Ovary (tissue), 3 donors: Measurements from ENCODE around the gene FADS1.

ENCODE experiments used
- CTCF ChIP-seq, 3 donors: fragments of 450-650 bp in 2 of 3; fragments of 200-600 bp in 1 of 3; IDR thresholded peaks; one replicate each; pipeline versions ENCODE4 v1.5.1 to v1.8.0; 2016 to 2022; ENCODE audit warnings: antibody characterized with exemption in 3 of 3, mild to moderate bottlenecking in 1 of 3
- EP300 ChIP-seq: sonication (generic); formaldehyde crosslinking; IDR thresholded peaks from one replicate; pipeline ENCODE4 v1.6.1; 2017; ENCODE audit warnings: antibody characterized with exemption
- POLR2A ChIP-seq: fragments of 450-650 bp; IDR thresholded peaks from one replicate; pipeline ENCODE4 v1.6.1; 2017; ENCODE audit warnings: antibody characterized with exemption, mild to moderate bottlenecking, moderate library complexity
- donor health status: DM: no; HTN: no; CAD: no.

DNA sequence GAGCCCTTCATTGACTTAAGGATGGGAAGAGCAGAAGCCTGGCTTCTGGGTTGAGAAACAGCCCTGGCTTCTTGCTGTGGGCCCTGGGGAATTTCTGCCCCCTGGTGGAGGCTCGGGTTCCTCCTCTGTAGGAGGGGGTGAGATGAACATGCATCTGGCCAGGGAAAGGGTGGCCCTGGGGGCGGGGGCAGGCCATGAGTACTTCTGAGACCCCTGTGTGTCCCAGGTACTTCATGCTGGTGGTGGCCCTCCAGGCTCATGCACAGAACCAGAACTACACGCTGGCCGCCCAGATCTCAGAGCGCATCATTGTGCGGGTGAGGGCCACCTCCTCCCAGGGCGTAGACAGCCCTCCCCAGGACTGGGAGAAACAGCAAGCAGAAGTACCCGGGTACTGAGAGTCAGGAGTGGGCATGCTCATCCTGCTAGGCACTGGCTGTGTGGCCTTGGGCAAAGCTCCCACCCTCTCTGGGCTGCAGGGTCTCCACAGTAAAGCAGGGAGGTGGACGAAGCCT, 40.2 kb downstream of the FADS1 start:
- TF ChIP-seq CTCF (IDR thresholded peaks at IDR 0.05) (peak; percentile 57 to 65 (median 62)), EP300 (no peak), POLR2A (no peak)
